OCI-LY3 (cell line): ENCODE measurements around the gene FBXO11.

ENCODE experiments used
- H2AFZ ChIP-seq: fragments of 200-600, 300-600 bp; shearing (Covaris generic); 2 replicates; pipeline ENCODE4 v1.6.0; 2014; ENCODE audit warnings: antibody characterized with exemption, low read depth, low read length
- H3K27ac ChIP-seq: fragments of 200-600, 300-600 bp; sonication (generic); 2 replicates; pipeline ENCODE4 v1.5.1; 2014; ENCODE audit warnings: mild to moderate bottlenecking, low read length, moderate library complexity, mixed read lengths
- H3K27me3 ChIP-seq: fragments of 200-600, 300-600 bp; sonication (generic); 2 replicates; pipeline ENCODE4 v1.6.1; 2014; ENCODE audit warnings: low read depth, low read length, mixed read lengths
- H3K36me3 ChIP-seq: fragments of 200-600, 300-600 bp; sonication (generic); replicated peaks from 2 replicates; pipeline ENCODE3; 2014; ENCODE audit warnings: low read depth, low read length, mixed read lengths
- H3K4me1 ChIP-seq: fragments of 300-600, 200-600 bp; sonication (generic); 2 replicates; pipeline ENCODE4 v1.6.1; 2014; ENCODE audit warnings: low read length, mixed read lengths
- H3K4me2 ChIP-seq: fragments of 200-600, 300-600 bp; sonication (generic); 2 replicates; pipeline ENCODE4 v1.6.1; 2014; ENCODE audit warnings: low read length, mixed read lengths
- H3K4me3 ChIP-seq: fragments of 300-600, 200-600 bp; sonication (generic); 2 replicates; pipeline ENCODE4 v1.5.1; 2014; ENCODE audit warnings: antibody characterized with exemption, mild to moderate bottlenecking, low read length, moderate library complexity
- H3K79me2 ChIP-seq: fragments of 300-600, 200-600 bp; shearing (Covaris generic); 2 replicates; pipeline ENCODE4 v1.6.1; 2014; ENCODE audit warnings: mild to moderate bottlenecking, low read length, mixed read lengths
- H3K9ac ChIP-seq: fragments of 300-600, 200-600 bp; shearing (Covaris generic); 2 replicates; pipeline ENCODE4 v1.6.0; 2014; ENCODE audit warnings: mild to moderate bottlenecking, low read length, moderate library complexity
- H3K9me3 ChIP-seq: fragments of 200-600, 300-600 bp; shearing (Covaris generic); 2 replicates; pipeline ENCODE4 v1.6.1; 2014; ENCODE audit warnings: low read length, mixed read lengths; ENCODE audit not compliant: insufficient read depth
- H4K20me1 ChIP-seq: fragments of 200-600, 300-600 bp; sonication (generic); 2 replicates; pipeline ENCODE4 v1.6.1; 2016; ENCODE audit warnings: low read length, mixed read lengths; ENCODE audit not compliant: insufficient read depth
- EZH2phosphoT487 ChIP-seq: fragments of 200-600 bp; shearing (Covaris generic); IDR thresholded peaks from 2 replicates; pipeline ENCODE4 v1.6.1; 2018; ENCODE audit warnings: antibody characterized with exemption, mixed run types, low read depth
- TF ChIP-seq, protein P1 (sequence below): fragments of 200-600, 300-600 bp; sonication (generic); IDR thresholded peaks from 2 replicates; pipeline ENCODE4 v1.5.1; 2014; ENCODE audit warnings: antibody characterized with exemption, low read length, low read depth

FBXO11 gene

DNA sequence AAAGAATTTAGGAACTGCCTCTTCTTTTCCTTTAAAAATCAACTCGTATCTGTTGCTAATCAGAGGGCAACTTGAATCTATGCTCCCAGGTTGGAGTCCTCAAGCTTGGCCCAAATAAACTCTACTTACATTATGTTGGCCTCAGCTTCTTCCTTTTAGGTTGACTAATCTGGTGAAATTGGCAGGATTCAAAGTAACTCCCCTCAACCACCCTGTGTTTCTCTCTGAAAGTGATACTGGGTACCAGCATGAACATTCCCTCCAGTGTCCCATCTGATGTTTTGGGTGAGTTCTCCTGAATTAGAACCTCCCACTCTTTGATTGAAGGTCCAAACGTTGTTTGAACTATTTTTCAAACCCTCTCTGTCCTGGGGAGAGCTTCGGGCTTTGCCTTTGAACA is 164.7 kb downstream of the FBXO11 start:
- Histone ChIP-seq H3K27me3 (no peaks in the 10 kb centered on the region), H3K4me3 (no peak overlapping the region), H3K79me2 (no peaks in the 10 kb centered on the region), H4K20me1 (no peaks in the 10 kb centered on the region), H3K4me2 (peak overlapping the region; percentile 48), H3K9me3 (no peaks in the 10 kb centered on the region), H3K36me3 (no peaks in the 10 kb centered on the region), H2AFZ (peak overlapping the region; percentile 60; the same call in 1 of the 2 replicates), H3K27ac (peak overlapping the region; percentile 22; the same call in 1 of the 2 replicates), H3K9ac (no peak overlapping the region), H3K4me1 (peaks cover 20% of the 10 kb centered on the region)
- TF ChIP-seq, protein P1, sequence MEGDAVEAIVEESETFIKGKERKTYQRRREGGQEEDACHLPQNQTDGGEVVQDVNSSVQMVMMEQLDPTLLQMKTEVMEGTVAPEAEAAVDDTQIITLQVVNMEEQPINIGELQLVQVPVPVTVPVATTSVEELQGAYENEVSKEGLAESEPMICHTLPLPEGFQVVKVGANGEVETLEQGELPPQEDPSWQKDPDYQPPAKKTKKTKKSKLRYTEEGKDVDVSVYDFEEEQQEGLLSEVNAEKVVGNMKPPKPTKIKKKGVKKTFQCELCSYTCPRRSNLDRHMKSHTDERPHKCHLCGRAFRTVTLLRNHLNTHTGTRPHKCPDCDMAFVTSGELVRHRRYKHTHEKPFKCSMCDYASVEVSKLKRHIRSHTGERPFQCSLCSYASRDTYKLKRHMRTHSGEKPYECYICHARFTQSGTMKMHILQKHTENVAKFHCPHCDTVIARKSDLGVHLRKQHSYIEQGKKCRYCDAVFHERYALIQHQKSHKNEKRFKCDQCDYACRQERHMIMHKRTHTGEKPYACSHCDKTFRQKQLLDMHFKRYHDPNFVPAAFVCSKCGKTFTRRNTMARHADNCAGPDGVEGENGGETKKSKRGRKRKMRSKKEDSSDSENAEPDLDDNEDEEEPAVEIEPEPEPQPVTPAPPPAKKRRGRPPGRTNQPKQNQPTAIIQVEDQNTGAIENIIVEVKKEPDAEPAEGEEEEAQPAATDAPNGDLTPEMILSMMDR = no peak
- no peak for TF ChIP-seq EZH2phosphoT487

DNA sequence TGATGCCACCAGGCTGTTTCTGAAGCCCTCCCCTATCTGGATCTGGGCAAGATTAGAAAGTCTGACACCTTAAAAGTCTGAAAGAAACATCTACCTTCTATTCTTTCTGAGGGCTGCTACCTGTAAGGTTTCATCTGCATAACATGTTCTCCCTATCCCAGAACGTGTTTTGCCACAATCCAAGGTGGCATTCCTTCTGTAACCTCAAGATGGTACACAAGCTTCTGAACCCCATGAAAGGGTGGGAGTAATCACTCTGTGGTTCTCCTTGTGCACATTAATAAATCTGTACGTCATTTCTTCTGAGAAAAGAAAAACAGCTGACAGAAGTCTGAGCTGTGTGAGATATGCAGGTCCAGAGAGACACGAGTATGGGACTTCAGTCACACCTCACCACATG is 165.2 kb downstream of the FBXO11 start:
- H3K27ac ChIP-seq = no peak overlapping the region
- TF ChIP-seq, protein P1 = no peak
- no peak for TF ChIP-seq EZH2phosphoT487
- H3K4me2 ChIP-seq = no peak overlapping the region
- no peaks in the 10 kb centered on the region for H3K27me3 ChIP-seq
- no peaks in the 10 kb centered on the region for H3K9me3 ChIP-seq
- no peaks in the 10 kb centered on the region for H4K20me1 ChIP-seq
- H3K79me2 ChIP-seq = no peaks in the 10 kb centered on the region
- H2AFZ ChIP-seq = no peak overlapping the region
- H3K36me3 ChIP-seq = no peaks in the 10 kb centered on the region
- H3K4me1 ChIP-seq = peaks cover 17% of the 10 kb centered on the region
- no peak overlapping the region for H3K4me3 ChIP-seq
- no peak overlapping the region for H3K9ac ChIP-seq
